COLO668 (cell line): Measurements from ENCODE around the gene DAPL1.
"Not testable (repeated sequence)": the region's sequence is repeated elsewhere in the genome, so short reads cannot be mapped to it uniquely, and the experiment has no call there.

Experiments
- DNase-seq: peaks from one replicate; lab custom pipeline; 2025; ENCODE audit not compliant: unreplicated experiment; lab: John Stamatoyannopoulos, UW

DAPL1 gene

GRCh38 chr2:158818511-158818910 is 23.4 kb downstream of the DAPL1 start:
- DNase-seq: no peak

- DNase-seq: no peak
Measured at GRCh38 chr2:158822193-158822592, 27.1 kb downstream of the DAPL1 start.

DNA sequence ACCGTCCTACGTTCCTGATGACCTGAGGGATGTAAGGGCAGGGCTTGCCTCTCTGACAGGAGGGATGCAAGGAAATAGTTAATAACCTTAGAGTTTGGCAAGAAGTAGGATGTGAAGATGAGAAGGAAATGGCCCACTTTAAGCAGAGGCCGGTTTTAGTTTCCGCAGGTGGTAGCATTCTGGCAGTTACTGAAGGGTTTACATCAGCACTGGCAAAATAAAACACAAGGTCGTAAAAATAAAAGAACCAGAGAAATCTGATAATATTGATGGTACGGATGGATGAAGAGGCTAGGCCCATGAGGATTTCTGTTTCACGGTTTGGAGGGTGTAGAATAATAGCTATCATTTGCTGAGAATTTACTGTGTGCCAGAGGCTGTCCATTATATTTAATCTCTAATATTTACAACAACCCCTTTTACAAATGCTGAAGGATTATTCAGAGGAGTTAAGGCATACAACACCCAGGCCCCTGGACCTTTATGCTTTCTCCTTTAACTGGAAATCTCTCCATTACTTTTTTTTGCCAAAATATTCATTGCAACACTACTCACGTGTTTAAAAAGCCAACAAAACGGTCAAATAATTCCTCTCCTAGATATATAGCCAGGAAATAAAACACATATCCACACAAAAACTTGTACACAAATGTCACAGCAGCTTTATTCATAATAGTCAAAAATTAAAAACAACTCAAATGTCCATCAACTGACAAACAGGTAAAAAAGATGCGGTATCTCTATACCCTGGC is 28.5 kb downstream of the DAPL1 start:
- DNase-seq: no peak

DNA sequence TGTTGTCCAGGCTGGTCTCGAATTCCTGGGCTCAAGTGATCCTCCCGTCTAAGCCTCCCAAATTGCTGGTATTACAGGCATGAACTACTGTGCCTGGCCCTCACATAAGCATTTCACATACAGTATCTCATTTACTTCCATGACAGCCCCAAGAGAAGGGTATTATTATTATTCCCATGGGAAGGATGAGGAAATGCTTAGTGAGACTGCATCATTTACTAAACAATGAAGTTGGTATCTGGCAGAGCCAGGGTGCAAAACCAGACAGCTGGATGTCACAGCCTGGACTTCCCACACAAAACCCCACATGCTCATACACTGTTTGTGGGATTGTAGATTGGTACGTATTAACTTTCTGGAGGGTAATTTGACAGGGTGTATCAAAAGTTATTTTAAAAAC is 29.9 kb downstream of the DAPL1 start:
- DNase-seq: no peak

DNA sequence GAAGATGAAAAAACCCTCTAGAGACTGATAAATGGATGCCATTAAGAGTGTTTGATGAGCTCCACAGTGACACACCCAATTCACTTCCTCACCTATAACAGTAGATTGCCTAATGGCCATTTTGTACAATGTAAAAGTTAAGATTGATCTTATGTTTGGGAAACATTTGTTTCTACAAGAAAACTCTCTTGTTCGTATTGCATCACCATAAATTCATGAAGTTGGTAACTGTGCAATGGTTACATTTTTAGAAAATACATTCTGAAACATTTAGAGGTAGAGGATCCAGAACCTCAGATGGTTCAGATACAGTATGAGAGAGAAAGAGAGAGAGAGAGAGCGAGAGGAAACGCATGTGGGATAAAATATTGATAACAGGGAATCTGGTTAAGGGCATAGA is 31.8 kb downstream of the DAPL1 start:
- no peak for DNase-seq

GRCh38 chr2:158828378-158829164 is 33.5 kb downstream of the DAPL1 start:
- no peak for DNase-seq

DNA sequence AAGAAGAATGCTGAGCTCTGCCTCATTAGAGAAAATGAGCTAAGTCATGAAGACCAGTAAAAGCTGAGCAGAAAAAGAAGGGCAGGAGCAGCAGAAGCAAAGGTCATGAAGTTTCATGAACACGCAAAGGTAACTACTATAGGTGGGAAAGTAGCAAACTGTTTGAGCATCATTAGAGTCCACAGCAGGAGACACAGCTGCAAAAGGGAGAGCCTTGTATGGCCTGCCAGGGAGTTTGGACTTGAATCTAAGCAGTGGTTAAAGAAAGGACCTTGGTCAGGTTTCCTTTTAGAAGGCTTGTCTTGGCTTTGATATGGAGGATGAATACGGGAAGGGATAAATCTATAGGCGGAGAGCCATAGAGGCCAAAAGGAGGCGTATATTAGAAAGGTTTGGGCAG is 34.0 kb downstream of the DAPL1 start:
- no peak for DNase-seq

GRCh38 chr2:158830201-158830600 is 35.1 kb downstream of the DAPL1 start:
- no peak for DNase-seq

GRCh38 chr2:158835431-158835830 is 40.3 kb downstream of the DAPL1 start:
- DNase-seq: no peak

- DNase-seq: no peak
Measured at GRCh38 chr2:158837645-158838044, 42.5 kb downstream of the DAPL1 start.

- DNase-seq: no peak
Measured at GRCh38 chr2:158841850-158842249, 46.7 kb downstream of the DAPL1 start.

- DNase-seq: no peak
Measured at GRCh38 chr2:158845444-158845843, 50.3 kb downstream of the DAPL1 start.

DNA sequence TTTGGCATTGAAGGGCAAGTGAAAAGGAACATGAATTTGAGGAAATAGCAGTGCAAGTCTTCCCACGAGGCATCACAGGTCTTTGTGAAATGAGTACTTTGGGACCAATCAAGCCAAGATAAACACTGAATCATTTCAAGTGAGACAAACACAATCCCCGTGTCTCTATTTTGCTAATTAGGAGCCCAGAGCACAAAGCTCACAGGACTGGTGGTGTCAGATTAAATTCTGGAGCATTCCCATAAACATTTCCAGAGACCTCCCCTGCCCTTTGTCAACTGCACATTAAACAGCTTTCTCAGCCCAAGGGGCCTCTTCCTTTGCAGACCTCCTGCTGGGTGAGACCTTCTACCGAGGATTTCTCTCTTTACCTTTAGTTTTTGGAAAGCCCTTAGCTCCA is 50.7 kb downstream of the DAPL1 start:
- DNase-seq: no peak

GRCh38 chr2:158847526-158847925 is 52.4 kb downstream of the DAPL1 start:
- DNase-seq: not testable (repeated sequence)

DNA sequence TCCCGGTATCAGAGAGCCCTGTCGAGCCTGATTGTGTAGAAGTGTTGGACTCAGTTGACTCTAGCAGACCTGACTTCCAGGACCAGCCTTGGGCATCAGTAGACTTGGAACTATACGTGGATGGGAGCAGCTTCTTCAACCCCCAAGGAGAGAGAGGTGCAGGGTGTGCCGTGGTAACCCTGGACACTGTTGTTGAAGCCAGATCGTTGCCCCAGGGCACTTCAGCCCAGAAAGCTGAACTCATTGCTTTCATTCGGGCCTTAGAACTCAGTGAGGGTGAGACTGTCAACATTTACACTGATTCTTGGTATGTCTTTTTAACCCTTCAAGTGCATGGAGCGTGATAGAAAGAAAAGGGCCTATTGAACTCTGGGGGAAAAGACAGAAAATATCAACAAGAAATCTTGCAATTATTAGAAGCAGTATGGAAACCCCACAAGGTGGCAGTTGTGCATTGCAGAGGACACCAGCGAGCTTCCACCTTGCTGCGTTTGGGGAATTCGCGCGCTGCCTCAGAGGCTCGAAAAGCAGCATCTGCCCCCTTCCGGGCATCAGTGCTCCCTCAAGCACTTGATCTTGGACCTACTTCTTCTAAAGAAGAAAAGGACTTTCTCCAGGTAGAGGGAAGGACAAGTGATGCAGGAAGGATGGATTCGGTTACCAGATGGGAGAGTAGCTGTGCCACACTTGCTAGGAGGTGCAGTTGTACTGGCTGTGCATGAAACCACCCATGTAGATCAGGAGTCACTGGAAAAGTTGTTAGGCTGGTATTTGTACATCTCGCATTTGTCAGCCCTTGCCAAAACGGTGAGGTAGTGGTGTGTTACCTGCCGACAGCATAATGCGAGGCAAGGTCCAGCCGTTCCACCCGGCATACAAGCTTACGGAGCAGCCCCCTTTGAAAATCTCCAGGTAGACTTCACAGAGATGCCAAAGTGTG is 53.2 kb downstream of the DAPL1 start:
- DNase-seq: not testable (repeated sequence)

- DNase-seq: not testable (repeated sequence)
Measured at GRCh38 chr2:158860179-158860578, 65.1 kb downstream of the DAPL1 start.

- not testable (repeated sequence) for DNase-seq
Measured at GRCh38 chr2:158861626-158862025, 66.5 kb downstream of the DAPL1 start.

DNA sequence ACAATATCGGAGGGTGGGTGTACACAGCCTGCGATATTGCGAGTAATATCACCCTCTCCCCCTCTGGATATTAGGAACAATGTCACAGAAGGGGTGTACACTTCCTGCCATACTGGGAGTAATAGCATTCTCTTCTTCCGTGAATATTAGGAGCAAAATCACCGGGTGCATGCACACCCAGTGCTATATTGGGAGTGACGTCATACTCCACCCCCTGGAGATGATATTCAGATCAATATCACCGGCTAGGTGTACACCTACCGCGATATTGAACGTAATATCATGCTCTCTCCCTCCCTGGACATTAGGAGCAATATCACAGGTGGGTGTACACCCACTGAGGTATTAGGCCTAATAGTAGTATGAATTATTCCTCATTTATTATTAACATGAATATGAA is 70.4 kb downstream of the DAPL1 start:
- not testable (repeated sequence) for DNase-seq
